NCI-H748 (cell line): ENCODE measurements around the gene TTC31.
"Not testable (repeated sequence)": the region's sequence is repeated elsewhere in the genome, so short reads cannot be mapped to it uniquely, and the experiment has no call there.

Experiments used
- DNase-seq: peaks from one replicate; lab custom pipeline; 2025; ENCODE audit not compliant: unreplicated experiment; lab: John Stamatoyannopoulos, UW

The TTC31 gene

GRCh38 chr2:74482801-74483674 lies at the start of gene TTC31, which contains the start of gene CCDC142:
Gene TTC31, plus strand, starts transcription at chr2:74483081. Its CDS starts 15 bp downstream, at chr2:74483096.
Gene CCDC142, minus strand, starts transcription at chr2:74482998. Its CDS starts 161 bp downstream, at chr2:74482837.
- peak; percentile 94 for DNase-seq

DNA sequence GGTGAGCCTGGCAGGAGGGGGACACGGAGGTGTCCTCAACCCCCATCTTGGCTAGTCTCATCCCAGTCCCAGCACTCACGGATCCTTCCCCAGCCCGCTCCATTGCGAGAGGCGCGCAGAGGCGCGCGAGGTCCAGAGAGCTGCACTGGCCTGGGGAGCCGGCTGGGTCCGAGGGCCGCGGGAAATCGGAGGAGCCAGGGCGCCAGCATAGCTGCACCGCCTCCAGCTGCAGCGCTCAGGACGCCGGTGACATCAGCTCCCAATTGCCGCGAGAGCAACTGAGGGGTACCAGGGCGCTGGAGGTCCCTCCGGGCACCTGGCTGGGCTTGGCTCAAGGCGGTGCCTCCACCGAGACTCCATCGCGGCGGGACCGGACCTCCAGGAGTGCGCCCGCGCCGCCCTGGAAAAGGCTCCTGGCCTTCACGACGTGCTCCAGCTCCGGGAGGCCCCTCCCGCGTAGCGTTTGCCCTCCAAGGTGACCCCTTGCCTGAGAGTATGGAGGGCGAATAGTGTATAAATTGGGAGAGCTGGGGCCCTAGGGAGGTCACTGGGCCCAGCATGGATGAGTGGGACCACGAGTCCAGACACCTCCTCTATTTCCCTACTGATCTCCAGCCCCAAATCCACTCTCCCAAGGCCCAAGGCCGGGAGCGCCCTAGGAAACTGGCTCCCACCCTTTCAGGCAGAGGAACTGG lies 46.6 kb upstream of the TTC31 start:
- no peak for DNase-seq

- DNase-seq: no peak
Observed at GRCh38 chr2:74436848-74437695, 45.8 kb upstream of the TTC31 start.

- DNase-seq: no peak
Observed at GRCh38 chr2:74438248-74438647, 44.6 kb upstream of the TTC31 start.

GRCh38 chr2:74439373-74439772 lies 43.5 kb upstream of the TTC31 start:
- DNase-seq: no peak

DNA sequence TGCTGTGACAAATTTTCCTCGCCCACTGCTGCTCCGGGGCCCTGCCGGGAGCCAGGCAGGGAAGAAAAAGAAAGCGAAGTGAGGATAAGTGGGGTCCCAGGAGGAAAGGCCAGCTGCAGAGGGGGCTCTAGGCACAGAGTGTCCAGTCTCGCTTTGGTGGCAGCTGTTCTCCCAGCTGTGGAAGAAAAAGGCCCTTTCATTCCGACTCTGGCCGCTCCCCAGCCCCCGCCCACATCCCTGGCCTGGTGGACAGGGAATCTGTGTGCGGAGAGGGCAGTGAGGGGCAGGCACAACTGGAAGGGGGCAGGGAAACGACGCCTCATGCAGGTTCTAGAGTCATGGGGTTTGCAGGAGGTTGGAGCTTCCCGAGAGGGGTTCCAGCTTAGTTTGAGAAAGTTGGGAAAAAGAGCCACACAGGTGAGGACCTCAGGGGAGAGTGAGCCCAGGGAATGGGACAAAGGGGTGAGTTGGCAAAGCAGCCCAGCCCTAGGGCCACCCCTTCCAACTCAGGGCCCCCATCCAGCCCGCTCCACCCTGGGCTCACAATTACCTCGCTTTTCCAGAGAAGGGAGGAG lies 43.0 kb upstream of the TTC31 start:
- no peak for DNase-seq

DNA sequence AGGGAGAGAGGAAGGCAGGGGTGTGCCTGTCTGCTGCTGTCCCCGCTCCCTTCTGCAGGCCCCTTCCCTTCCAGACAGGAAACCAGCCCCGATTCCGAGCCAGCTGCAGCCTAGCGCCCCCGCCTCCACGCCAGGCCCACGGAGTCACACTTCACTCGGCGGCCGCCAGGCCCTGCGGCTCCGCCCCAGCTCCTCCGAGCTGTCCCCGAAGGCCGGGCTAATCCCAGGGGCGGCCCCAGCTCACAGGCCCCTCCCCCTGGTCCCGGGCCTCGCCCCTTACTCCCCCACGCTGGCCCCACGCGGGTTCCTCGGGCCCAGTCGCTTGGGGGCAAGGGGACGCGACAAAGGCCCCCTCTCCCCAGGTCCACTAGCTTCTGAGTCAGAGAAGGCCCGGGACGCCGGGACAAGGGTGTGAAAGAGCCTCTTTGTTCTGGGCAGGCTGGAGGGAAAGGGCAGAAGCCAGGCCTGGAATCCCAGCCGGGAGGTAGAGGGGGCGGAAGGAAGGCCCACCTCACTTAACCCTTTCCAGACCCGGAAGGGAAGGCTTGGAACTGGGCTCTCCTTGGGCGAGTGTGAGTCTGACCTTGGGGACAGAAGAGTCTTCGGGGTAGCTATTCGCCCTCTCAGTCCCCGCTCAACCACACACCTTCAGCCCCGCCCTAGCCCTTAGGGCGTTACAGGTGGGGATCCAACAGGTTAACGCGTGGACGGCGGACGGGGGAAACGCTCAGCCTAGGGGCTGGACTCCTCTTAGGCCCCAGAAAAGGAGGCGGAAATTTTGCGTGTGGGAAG lies 42.3 kb upstream of the TTC31 start:
- DNase-seq: peak; percentile 84

DNA sequence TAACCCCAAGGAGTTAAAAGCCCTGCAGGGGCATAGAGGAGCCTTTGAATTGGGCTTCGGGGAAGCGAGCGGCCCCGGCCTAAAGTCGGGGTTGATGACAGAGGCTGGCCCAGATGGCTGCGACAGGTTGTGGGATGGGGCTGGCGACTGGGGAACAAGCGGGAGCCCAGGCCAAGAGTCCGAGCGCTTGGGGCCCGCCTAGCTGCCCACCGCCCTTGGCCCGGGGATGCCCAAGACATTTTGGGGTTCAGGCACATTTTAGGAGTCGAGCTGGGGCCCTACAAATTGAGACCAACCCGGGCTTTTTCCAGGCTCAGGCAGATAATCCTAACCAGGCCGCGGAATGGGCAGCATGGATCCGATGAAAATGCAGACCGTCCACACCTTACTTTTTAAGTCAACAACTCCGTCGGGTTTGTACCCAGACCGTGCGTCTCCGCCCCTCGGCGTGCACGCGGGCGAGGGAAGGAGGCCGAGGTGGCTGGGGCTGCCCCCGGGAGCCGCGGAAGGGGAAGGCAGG lies 41.7 kb upstream of the TTC31 start:
- peak; percentile 68 for DNase-seq

DNA sequence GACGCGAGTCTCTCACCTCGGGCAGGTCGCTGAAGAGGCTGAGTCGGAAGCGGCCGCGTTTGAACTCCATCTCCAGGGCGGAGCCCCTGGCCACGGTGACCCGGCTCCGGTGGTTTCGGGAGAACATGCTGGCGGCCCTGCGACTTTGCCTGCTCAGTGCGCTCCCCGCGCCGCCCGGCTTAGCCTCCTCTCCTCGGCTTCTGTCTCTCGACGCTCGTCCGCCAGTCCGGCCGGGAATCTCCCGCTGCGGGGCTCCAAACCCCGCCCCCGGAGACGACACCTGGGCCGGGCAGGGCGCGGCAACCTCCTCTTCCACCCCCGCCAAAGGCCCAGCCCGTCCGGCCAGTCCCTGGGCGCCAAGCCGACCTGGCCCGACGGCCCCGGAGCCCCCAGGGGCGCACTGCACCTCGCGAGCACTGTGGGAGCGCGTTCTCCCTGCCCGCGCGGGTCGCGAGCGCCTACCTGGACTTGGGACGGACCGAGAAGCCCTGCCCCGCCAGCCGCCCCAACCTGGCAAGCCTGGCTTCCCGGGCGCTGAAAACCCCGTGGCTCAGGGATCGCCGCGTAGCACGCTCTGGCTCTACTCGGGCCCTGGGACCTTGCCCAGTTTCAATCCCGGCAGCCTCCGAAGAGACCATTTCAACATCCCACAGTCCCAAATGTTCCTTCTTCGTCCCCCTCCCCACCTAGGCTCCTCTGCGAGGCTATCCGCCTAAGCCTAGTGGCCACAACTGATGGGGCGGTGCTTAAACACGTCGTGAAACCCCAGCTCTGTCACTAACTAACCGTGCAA lies 41.0 kb upstream of the TTC31 start, which contains the start of gene RTKN:
Gene RTKN, minus strand, starts transcription at position 248 of the 793 bp plus-strand sequence. Its CDS starts 121 bp downstream, at position 127.
- DNase-seq: peak; percentile 69

DNA sequence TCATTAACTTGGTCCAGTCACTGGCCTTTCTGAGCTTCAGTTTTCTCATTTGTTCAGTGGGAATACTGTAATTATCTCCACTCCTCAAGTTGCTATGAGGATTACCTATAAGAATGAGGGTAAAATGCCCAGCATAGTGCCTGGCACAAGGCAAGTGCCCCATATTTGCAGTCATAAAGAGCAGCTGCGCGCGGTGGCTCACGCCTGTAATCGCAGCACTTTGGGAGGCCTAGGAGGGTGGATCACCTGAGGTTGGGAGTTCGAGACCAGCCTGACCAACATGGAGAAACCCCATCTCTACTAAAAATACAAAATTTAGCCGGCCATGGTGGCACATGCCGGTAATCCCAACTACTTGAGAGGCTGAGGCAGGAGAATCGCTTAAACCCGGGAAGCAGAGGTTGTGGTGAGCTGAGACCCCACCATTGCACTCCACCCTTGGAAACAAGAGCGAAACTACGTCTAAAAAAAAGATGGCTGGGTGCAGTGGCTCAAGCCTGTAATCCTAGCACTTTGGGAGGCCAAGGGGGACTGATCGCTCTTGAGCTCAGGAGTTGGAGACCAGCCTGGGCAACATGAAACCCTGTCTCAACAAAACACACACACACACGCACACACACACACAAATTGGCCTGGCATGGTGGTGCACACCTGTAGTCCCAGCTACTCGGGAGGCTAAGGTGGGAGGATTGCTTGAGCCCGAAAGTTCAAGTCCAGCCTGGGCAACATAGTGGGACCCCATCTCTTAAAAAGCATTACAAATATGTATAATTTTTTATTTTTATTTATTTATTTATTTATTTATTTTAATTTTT lies 40.2 kb upstream of the TTC31 start:
- DNase-seq: not testable (repeated sequence)

- DNase-seq: no peak
Observed at GRCh38 chr2:74444498-74445318, 38.2 kb upstream of the TTC31 start.

DNA sequence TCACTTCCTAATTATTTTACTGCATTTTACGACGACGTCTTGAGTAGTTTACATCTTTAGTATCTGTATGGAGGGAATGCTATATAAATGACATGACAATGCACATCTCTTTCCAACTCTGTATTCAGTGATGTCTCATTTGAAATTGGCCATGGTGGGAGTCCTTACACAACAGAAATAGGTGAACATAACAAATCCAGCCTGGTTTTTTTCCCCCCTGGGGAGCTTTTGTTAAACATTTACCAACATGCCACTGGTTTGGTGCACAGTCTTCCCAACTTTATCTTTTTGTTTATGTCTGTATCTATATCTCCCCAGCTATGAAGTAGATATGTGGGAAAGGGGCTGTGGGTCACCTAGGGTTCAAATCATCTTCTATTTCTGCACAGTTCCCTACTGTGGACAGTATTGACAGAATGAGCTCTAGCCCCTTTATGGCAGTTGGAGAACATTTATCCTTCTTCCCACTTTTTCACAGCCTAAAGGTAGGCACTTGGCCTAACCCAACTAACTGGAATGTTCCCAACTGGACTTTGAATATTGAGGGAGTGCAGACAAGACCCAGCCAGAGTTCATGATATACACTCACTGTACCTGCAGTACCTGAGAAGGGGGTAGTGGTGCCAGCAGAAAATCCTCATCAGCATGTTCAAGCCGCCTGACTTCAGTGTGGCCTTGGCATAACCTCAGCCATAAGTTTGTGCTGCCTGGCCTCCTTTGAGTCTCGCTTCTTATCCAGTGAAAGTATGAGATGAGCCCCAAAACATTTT lies 35.5 kb upstream of the TTC31 start:
- DNase-seq: no peak

GRCh38 chr2:74448771-74449170 lies 34.1 kb upstream of the TTC31 start:
- DNase-seq: no peak

DNA sequence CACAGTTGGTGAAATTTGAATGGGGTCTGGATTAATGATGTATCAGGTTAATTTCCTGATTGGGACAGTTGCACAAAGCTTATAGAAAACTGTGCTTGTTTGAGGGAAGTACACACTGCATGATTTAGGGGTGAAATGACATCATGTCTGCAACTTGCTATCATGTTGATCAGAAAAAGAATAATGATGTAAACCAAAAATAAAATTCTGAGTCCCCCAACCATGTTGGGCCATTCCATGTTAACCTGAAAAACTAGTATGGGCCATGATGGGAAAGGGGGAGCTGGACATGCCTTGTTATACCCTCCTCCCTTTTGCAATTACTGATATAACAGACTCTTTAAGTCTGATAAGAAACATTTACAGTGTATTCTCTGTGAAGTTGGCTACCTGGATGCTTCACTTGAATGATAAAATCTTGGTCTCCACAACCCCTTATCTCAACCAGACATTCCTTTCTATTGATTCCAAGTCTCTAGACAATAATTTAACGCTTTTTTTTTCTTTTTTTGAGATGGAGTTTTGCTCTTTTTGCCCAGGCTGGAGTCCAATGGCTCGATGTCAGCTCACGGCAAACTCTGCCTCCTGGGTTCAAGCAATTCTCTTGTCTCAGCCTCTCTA lies 32.2 kb upstream of the TTC31 start:
- no peak for DNase-seq

GRCh38 chr2:74454654-74455511 lies 28.0 kb upstream of the TTC31 start, which contains the start of gene INO80B:
Gene INO80B, plus strand, starts transcription at chr2:74455087. Its CDS starts 30 bp downstream, at chr2:74455117.
- DNase-seq: peak; percentile 95
